Activated naive CD8-positive, alpha-beta T cell (primary cell): ENCODE measurements around the gene ABT1.
"Not testable (repeated sequence)": the region's sequence is repeated elsewhere in the genome, so short reads cannot be mapped to it uniquely, and the experiment has no call there.

Experiments
- H3K27ac Mint-ChIP-seq: one replicate; pipeline ENCODE4 v1.8.0; 2021; ENCODE audit warnings: mixed read lengths
- H3K27me3 Mint-ChIP-seq: one replicate; pipeline ENCODE4 v1.8.0; 2021; ENCODE audit warnings: mixed read lengths
- H3K36me3 Mint-ChIP-seq: one replicate; pipeline ENCODE4 v1.8.0; 2021; ENCODE audit warnings: mixed read lengths
- H3K4me1 Mint-ChIP-seq: one replicate; pipeline ENCODE4 v1.8.0; 2021; ENCODE audit warnings: low read depth, mixed read lengths
- H3K4me3 Mint-ChIP-seq: one replicate; pipeline ENCODE4 v1.8.0; 2021; ENCODE audit warnings: mild to moderate bottlenecking, mixed read lengths
- H3K9me3 Mint-ChIP-seq: one replicate; pipeline ENCODE4 v1.8.0; 2021; ENCODE audit warnings: low read depth, mixed read lengths

Gene ABT1

GRCh38 chr6:26596579-26597388 lies at the start of gene ABT1:
Gene ABT1 (plus strand): TSS chr6:26596953. CDS start chr6:26596983, 30 bp downstream.
- H3K27me3 Mint-ChIP-seq, result peaks cover 17% of the 10 kb centered on the region
- H3K36me3 Mint-ChIP-seq, result peaks cover 11% of the 10 kb centered on the region
- H3K9me3 Mint-ChIP-seq, result no peaks in the 10 kb centered on the region
- H3K4me3 Mint-ChIP-seq, result no peak within 1 kb of the TSS
- peaks cover 39% of the 10 kb centered on the region for H3K4me1 Mint-ChIP-seq
- no peak within 1 kb of the TSS for H3K27ac Mint-ChIP-seq

DNA sequence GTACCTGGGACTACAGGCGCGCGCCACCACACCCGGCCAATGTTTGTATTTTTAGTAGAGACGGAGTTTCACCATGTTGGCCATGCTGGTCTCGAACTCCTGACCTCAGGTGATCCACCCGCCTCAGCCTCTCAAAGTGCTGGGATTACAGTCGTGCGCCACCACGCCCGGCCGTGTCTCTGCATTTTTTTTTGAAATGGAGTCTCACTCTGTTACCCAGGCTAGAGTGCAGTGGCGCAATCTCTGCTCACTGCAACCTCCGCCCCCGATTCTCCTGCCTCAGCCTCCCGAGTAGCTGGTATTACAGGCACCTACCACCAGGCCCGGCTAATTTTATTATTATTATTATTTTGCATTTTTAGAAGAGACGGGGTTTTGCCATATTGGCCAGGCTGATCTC lies 49.4 kb upstream of the ABT1 start:
- not testable (repeated sequence) for H3K36me3 Mint-ChIP-seq, H3K27me3 Mint-ChIP-seq, H3K4me3 Mint-ChIP-seq, H3K27ac Mint-ChIP-seq, H3K9me3 Mint-ChIP-seq
- peaks cover 25% of the 10 kb centered on the region for H3K4me1 Mint-ChIP-seq

DNA sequence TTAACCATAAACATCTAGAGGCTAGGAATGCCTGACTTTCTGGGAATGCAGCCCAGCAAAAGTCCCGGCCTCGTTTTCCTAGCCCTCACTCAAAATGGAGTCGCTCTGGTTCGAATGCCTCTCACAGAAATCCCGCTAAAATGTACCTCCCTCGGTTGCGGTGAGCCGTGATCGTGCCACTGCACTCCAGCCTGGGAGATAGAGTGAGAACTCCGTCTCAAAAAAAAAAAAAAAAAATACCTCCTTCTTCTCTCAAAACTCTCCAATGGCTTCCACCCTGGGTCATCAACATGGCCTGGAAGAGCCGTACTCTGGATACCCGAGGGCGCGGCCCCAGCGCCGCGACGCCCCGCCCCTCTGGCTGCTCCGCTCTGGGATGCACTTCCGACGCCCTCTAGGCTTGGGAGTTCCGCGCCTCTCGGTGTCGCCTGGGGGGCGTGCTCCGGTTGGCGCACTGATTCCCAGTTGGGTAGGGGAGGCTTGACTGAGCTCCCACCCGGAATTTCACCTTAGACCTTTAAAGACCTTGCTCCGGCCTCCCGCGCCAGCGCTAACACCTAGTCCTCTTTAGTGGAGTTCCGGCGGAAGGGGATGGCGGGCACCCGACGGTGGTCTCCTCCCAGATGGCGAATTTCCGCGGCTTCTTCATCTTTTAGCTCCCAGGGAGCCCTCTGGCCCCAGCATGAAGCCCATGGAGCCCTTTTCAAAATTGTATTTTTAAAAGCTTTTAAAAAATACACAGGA lies 46.3 kb upstream of the ABT1 start:
- peaks cover 1% of the 10 kb centered on the region for H3K9me3 Mint-ChIP-seq
- no peaks in the 10 kb centered on the region for H3K27me3 Mint-ChIP-seq
- no peaks in the 10 kb centered on the region for H3K36me3 Mint-ChIP-seq
- H3K4me1 Mint-ChIP-seq, result peaks cover 16% of the 10 kb centered on the region
- peak overlapping the region; percentile 81 for H3K27ac Mint-ChIP-seq
- H3K4me3 Mint-ChIP-seq, result peak overlapping the region; percentile 97

DNA sequence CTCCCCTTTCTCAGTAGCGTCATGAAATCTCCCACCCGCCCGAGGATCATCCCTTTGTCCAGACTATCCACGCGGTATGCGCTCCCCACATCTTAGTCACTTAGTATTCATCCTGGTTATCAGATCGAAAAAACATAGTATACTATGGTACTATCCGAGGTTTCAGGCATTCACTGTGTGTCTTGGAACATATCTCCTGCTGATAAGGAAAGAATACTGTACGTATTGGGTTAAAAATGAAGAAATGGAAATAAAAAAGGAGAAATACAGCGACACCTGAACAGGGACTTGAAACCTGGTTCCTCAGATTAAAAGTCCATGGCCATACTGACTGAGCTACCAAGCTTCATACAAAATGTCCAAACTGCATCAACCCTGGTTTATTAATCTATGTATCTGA lies 44.5 kb upstream of the ABT1 start:
- Mint-ChIP-seq H3K27ac (no peak overlapping the region), H3K4me1 (peaks cover 25% of the 10 kb centered on the region), H3K9me3 (peaks cover 3% of the 10 kb centered on the region), H3K27me3 (no peaks in the 10 kb centered on the region), H3K4me3 (no peak overlapping the region), H3K36me3 (no peaks in the 10 kb centered on the region)

- Mint-ChIP-seq H3K36me3 (no peaks in the 10 kb centered on the region), H3K9me3 (peaks cover 3% of the 10 kb centered on the region), H3K4me1 (peaks cover 25% of the 10 kb centered on the region), H3K27ac (no peak overlapping the region), H3K27me3 (no peaks in the 10 kb centered on the region), H3K4me3 (no peak overlapping the region)
Observed at GRCh38 chr6:26552640-26553188, 44.0 kb upstream of the ABT1 start.

- H3K4me3 Mint-ChIP-seq, result no peak overlapping the region
- peaks cover 25% of the 10 kb centered on the region for H3K4me1 Mint-ChIP-seq
- peaks cover 3% of the 10 kb centered on the region for H3K9me3 Mint-ChIP-seq
- no peaks in the 10 kb centered on the region for H3K36me3 Mint-ChIP-seq
- no peaks in the 10 kb centered on the region for H3K27me3 Mint-ChIP-seq
- no peak overlapping the region for H3K27ac Mint-ChIP-seq
Observed at GRCh38 chr6:26553264-26553634, 43.5 kb upstream of the ABT1 start.

- Mint-ChIP-seq H3K27me3 (no peaks in the 10 kb centered on the region), H3K4me1 (peaks cover 25% of the 10 kb centered on the region), H3K27ac (no peak overlapping the region), H3K4me3 (no peak overlapping the region), H3K9me3 (peaks cover 3% of the 10 kb centered on the region), H3K36me3 (no peaks in the 10 kb centered on the region)
Observed at GRCh38 chr6:26553635-26554446, 42.9 kb upstream of the ABT1 start.

GRCh38 chr6:26554447-26554696 lies 42.4 kb upstream of the ABT1 start:
- H3K36me3 Mint-ChIP-seq, result no peaks in the 10 kb centered on the region
- peaks cover 25% of the 10 kb centered on the region for H3K4me1 Mint-ChIP-seq
- peaks cover 3% of the 10 kb centered on the region for H3K9me3 Mint-ChIP-seq
- no peak overlapping the region for H3K4me3 Mint-ChIP-seq
- H3K27ac Mint-ChIP-seq, result peak overlapping the region; percentile 85
- no peaks in the 10 kb centered on the region for H3K27me3 Mint-ChIP-seq

DNA sequence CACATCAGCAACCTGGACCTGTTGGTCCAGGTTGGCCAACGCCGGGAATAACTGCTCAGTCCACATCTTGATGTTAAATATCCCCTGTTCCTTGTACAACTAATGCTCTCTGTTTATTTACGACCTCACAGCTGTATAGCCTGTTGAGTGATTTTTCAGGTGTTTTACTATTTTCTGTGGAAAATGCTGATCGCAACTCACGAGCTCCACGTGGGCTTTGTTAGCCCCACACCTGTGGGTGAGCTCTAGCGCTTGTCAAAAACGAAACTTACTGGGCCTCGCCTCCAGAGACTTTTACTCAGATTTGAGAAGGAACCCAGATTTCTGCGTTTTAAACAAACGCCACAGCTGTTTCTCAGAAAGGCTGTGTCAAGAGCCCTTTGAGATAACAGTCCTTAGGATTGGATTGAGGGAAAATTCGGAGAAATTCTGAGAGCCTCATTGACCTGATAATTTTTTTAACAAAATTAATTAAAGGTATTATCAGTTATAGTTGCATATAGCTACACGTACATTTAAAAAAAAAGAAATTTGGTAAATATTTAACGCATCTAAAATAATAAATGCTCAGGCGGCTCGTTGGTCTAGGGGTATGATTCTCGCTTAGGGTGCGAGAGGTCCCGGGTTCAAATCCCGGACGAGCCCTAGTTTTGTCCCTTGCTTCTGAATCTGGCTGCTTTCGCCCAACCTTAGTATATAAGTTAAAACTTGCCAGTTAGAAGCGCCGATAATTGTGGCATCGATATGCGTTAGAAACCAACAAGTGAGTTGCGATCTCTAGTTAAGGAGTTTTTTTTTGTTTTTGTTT lies 41.9 kb upstream of the ABT1 start:
- Mint-ChIP-seq H3K27me3 (no peaks in the 10 kb centered on the region), H3K36me3 (no peaks in the 10 kb centered on the region), H3K27ac (peak overlapping the region; percentile 85), H3K4me1 (peaks cover 24% of the 10 kb centered on the region), H3K9me3 (peaks cover 3% of the 10 kb centered on the region), H3K4me3 (peak overlapping the region; percentile 68)

DNA sequence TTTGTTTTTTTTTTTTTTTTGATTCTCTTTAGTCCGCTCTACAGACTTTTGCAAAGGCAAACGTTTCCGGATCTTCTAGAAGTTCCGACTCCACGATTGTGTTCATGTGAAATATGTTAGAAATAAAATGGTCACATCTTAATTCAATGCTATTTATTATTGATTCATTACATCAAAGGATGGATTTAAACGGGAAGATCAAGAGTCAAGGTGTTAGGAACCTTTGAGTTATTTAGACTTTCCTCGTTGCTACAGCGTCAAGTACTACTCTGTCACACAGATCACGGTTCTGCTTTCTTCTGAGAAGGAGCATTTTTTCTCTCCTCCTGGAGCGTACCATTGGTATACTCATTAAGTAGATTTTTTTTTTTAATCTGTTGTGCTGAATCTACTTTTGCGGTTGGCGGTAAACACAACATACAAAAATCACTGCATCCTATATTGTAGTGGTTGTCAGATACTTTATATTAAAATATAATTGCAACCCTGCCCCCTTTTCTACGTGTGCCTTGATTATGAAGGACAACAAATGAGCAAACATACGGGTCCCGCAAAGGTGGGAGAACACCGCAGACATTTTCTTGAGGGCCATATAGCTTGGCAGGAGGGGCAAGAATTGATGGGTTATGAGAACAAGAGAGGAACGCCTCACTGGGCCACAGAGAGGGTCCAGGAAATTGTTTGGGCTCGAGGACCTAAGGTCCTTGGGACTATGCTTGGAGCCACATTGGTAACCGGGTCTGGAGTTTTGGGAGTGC lies 41.1 kb upstream of the ABT1 start:
- H3K36me3 Mint-ChIP-seq, result no peaks in the 10 kb centered on the region
- no peaks in the 10 kb centered on the region for H3K27me3 Mint-ChIP-seq
- peaks cover 3% of the 10 kb centered on the region for H3K9me3 Mint-ChIP-seq
- peak overlapping the region; percentile 68 for H3K4me3 Mint-ChIP-seq
- peaks cover 18% of the 10 kb centered on the region for H3K4me1 Mint-ChIP-seq
- H3K27ac Mint-ChIP-seq, result peak overlapping the region; percentile 64

DNA sequence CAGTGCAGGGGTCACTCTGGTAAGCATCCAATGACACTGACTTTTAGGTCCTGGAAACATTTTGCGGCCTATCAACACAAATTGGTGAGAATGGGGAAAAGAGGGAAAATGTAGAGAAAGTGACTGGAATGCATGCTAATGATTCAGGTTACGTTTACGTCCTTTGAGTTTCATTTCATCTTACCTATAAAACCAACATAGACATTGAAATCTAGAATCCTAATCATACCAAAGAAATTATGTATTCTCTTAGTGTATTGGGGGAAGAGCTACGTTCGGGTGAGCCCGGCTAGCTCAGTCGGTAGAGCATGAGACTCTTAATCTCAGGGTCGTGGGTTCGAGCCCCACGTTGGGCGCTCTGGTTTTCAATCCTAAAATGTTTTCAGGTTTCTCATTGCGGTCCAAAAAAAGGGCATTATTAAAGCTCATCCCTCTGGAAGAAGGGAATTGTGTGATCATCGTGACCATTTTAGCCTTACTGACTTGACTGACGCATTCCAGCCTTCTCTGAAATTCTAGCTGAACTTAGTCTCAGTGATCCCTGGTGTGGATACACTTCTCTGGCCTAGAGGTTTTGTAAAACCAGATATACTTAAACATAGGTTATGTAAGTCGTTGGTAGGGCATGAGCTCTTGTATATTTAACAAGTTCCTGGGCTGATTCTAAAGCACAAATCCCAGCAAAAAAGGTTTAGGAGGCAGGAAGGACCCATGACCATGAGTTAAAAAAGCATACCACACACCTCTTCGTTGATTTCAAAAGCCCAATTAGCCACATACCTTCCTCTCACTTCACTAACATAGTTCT lies 40.3 kb upstream of the ABT1 start:
- peak overlapping the region; percentile 55 for H3K4me3 Mint-ChIP-seq
- H3K9me3 Mint-ChIP-seq, result peaks cover 3% of the 10 kb centered on the region
- H3K36me3 Mint-ChIP-seq, result no peaks in the 10 kb centered on the region
- no peaks in the 10 kb centered on the region for H3K27me3 Mint-ChIP-seq
- H3K27ac Mint-ChIP-seq, result peak overlapping the region; percentile 64
- peaks cover 13% of the 10 kb centered on the region for H3K4me1 Mint-ChIP-seq

DNA sequence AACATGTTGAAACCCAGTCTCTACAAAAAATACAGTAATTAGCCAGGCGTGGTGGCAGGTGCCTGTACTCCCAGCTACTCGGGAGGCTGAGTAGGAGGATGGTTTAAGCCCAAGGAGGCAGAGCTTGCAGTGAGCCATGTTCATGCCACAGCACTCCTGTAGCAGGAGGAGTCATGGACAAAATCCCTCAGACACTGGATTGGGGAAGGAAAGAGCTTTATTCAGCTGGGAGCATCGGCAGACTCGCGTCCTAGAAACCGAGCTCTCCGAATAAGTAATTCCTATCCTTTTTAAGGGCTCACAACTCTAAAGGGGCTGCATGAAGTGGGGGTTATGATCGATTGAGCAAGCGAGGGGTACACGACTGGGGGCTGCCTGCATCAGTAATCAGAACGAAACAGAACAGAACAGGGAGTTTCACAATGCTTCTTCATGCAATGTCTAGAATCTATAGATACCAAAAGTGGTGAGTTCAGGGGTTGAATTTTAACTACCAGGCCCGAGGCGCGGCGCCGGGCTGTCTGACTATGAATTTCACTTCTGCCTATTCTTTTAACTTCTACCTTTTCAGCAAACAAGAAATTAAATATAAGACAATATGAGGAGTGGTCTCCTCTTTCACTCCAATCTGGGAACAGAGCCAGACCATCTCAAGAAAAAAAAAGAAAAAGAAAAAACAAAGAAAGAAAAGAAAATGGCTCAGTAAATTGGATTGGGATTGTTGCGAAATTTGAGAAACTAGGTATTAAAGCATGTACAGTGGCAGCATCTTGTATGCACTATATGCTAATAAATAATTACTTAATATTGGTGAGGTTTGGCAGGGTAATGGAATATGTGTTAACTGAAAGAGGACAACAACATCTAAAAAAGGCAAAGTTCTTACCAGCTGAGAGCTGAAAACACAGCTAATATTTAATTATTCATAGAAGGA lies 35.0 kb upstream of the ABT1 start:
- Mint-ChIP-seq H3K27me3 (no peaks in the 10 kb centered on the region), H3K4me1 (peaks cover 2% of the 10 kb centered on the region), H3K27ac (no peak overlapping the region), H3K9me3 (no peaks in the 10 kb centered on the region), H3K4me3 (no peak overlapping the region), H3K36me3 (no peaks in the 10 kb centered on the region)
